Measurements from ENCODE around the gene MRPL23.

DNA sequence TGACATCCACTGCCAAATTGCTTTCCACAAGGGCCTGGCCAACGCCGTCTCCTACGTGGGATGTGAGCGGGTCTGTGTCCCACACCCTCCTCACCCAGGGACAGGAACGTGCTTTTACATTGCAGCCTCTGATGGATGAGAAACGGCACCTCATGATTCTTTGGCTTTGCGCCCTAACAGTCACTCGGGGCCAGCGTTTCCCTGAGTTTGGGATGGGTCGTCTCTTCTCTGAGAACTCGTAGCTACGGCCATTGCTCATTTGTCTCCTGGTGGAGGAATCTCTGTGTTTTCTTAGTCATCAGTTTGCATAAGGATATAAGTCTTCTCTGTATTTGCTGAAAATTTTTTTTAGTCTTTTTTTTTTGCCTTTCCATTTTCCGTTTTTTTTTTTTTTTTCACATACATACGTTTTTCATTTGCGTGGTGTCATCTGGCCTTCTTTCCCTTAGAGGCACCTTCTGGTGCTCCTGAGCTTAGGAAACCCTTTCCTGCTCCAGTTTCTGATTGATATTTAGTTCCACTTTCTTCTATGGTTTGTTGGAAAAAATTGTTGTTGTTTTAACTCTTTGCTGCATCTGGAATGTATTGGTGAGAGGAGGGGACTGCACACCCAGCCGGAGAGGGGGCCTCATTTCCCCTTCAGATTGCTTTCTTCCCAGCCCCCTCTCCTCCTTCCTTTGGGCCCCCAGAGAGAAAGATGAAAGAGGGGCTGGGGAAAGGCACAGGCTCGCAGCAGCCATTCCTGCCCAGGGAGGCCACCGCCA, 15.6 kb upstream of the MRPL23 start:
- TF ChIP-seq CHD1 (IDR thresholded peaks at IDR 0.05; ENCODE audit: low read depth, low read length) (no peak), POLR2A (IDR thresholded peaks at IDR 0.05; ENCODE audit: control extremely low read depth in 1 of 2, low read depth in 2 of 2, low read length in 2 of 2) (no peak), TAF1 (IDR thresholded peaks at IDR 0.05; ENCODE audit: low read depth, low read length) (no peak), EZH2 (IDR thresholded peaks at IDR 0.05; ENCODE audit: low read depth, low read length, severe bottlenecking) (no peak), SIN3A (conservative IDR thresholded peaks at IDR 0.05 in 1 of 2, IDR thresholded peaks at IDR 0.05 in 1 of 2; ENCODE audit: low read depth in 1 of 2, low read length in 2 of 2) (no peak), CBX5 (IDR thresholded peaks at IDR 0.05; ENCODE audit: low read depth, low read length) (no peak), POLR2AphosphoS5 (IDR thresholded peaks at IDR 0.05; ENCODE audit: low read depth, low read length) (no peak), RNF2 (IDR thresholded peaks at IDR 0.05; ENCODE audit: borderline replicate concordance, low read depth, low read length, missing control alignments, poor library complexity, severe bottlenecking) (no peak), NRF1 (IDR thresholded peaks at IDR 0.05; ENCODE audit: low read depth, low read length) (no peak), RXRA (IDR thresholded peaks at IDR 0.05; ENCODE audit: insufficient read depth, low read depth, low read length) (no peak), EP300 (IDR thresholded peaks at IDR 0.05; ENCODE audit: borderline replicate concordance in 1 of 2, low read depth in 2 of 2, low read length in 2 of 2) (no peak), FOSL1 (IDR thresholded peaks at IDR 0.05; ENCODE audit: insufficient read depth, low read depth, low read length) (no peak)
- TF ChIP-seq, protein P1, sequence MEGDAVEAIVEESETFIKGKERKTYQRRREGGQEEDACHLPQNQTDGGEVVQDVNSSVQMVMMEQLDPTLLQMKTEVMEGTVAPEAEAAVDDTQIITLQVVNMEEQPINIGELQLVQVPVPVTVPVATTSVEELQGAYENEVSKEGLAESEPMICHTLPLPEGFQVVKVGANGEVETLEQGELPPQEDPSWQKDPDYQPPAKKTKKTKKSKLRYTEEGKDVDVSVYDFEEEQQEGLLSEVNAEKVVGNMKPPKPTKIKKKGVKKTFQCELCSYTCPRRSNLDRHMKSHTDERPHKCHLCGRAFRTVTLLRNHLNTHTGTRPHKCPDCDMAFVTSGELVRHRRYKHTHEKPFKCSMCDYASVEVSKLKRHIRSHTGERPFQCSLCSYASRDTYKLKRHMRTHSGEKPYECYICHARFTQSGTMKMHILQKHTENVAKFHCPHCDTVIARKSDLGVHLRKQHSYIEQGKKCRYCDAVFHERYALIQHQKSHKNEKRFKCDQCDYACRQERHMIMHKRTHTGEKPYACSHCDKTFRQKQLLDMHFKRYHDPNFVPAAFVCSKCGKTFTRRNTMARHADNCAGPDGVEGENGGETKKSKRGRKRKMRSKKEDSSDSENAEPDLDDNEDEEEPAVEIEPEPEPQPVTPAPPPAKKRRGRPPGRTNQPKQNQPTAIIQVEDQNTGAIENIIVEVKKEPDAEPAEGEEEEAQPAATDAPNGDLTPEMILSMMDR (IDR thresholded peaks at IDR 0.05; ENCODE audit: control extremely low read depth in 1 of 3, insufficient read depth in 1 of 3, low read depth in 1 of 3, low read length in 3 of 3): no peak

Data from H1 (cell line).